Measurements from ENCODE around the gene SH3RF3. TPM values are rescaled to one million over a fixed set of nuclear protein-coding genes. Genes with fewer than 3 reads are reported as not detected.

SH3RF3 gene
- total and polyA plus RNA-seq, 10 of the 15 experiments (the other 5 are each of a cell fraction or from before 2014, with no cell fraction given): 0.08 to 8.8 (median 2.3) TPM

DNA sequence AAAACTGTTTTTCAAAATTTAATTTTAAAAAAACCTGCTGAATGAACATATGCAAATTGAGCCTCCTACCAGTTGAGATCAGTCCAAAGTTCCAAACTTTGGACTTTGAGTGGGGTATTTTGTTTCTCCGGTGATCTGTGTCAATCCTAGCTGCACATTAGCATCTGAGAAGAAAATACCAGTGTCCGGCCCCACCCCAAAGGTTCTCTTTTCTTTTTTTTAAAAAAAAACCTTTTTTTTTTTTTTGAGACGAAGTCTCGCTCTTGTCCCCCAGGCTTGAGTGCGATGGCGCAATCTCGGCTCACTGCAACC is 393.0 kb downstream of the SH3RF3 start (continued):
- TF ChIP-seq, protein P1, sequence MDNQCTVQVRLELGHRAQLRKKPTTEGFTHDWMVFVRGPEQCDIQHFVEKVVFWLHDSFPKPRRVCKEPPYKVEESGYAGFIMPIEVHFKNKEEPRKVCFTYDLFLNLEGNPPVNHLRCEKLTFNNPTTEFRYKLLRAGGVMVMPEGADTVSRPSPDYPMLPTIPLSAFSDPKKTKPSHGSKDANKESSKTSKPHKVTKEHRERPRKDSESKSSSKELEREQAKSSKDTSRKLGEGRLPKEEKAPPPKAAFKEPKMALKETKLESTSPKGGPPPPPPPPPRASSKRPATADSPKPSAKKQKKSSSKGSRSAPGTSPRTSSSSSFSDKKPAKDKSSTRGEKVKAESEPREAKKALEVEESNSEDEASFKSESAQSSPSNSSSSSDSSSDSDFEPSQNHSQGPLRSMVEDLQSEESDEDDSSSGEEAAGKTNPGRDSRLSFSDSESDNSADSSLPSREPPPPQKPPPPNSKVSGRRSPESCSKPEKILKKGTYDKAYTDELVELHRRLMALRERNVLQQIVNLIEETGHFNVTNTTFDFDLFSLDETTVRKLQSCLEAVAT (IDR thresholded peaks at IDR 0.05): no peak
- TF ChIP-seq FOXK2 (IDR thresholded peaks at IDR 0.05) (no peak), CBX3 (IDR thresholded peaks at IDR 0.05; ENCODE audit: borderline replicate concordance, low read depth) (no peak), GATAD2B (conservative IDR thresholded peaks at IDR 0.05; ENCODE audit: low read depth) (no peak)

DNA sequence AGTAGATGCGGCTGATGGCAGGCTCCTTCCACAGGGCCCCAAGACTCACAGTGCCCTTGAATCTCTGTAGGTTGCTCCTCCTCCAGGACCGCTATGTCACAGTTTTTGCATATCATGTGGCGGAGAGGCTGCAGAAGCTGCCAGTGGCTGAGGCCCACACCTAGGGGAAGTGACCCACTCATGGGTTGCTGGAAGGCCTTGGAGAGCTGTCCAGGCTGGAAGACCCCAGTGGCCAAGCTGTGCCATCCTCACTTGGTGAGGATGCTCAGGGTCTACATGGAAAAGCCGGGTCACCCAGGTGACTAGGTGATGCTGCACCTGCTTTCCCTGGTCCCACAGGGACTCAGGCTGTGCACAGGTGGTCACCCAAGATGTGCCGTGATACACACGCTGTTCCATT is 394.1 kb downstream of the SH3RF3 start:
- no peak overlapping the region for H3K9ac ChIP-seq (ENCODE audit: control insufficient read depth, insufficient read depth, low read length)
- H2AFZ ChIP-seq (ENCODE audit: control insufficient read depth, low read depth, low read length): no peak overlapping the region
- intact Hi-C loops (cut with micrococcal nuclease; ENCODE audit: unreplicated experiment) (no loop called here), in situ Hi-C loops (cut with MboI) (no loop called here)
- WGBS (ENCODE audit: insufficient coverage, insufficient replicate concordance, low lambda C conversion rate, missing lambda C conversion rate): 35% methylated on average over 6 of the region's 6 CpGs
- RAD21 ChIA-PET (ENCODE audit: unreplicated experiment): no interaction called here
- POLR2A ChIA-PET: no interaction called here
- FAIRE-seq (no peak), ATAC-seq (no peak; the same call in 2 of the 3 replicates), DNase-seq (ENCODE audit: low read depth, low spot score) (no peak)
- no peaks in the 10 kb centered on the region for H3K36me3 ChIP-seq (ENCODE audit: control insufficient read depth in 2 of 2, insufficient read depth in 2 of 2, low read length in 1 of 2)
- no TSS peak for BruUV-seq (replicated peaks)
- no peak overlapping the region for H3K27ac ChIP-seq (ENCODE audit: control insufficient read depth, insufficient read depth)
- SMC1A ChIA-PET (ENCODE audit: uncharacterized antibody, unreplicated experiment): no interaction called here
- CTCF ChIA-PET: interaction anchor here (1.2 to 2.4 kb wide), 2 partner anchors 23 to 213 kb away, joined by 5 to 12 read pairs; no protein-coding TSS in a partner anchor
- H3K4me3 ChIP-seq: no peak overlapping the region
- no peaks in the 10 kb centered on the region for H3K4me1 ChIP-seq (ENCODE audit: control insufficient read depth, insufficient read depth, low read length)
- H3K4me2 ChIP-seq (ENCODE audit: control insufficient read depth, insufficient read depth): no peak overlapping the region
- no peaks in the 10 kb centered on the region for H3K27me3 ChIP-seq (replicated peaks in 1 of 2; ENCODE audit: control insufficient read depth in 2 of 2, insufficient read depth in 2 of 2, low read length in 1 of 2)
- no peaks in the 10 kb centered on the region for H4K20me1 ChIP-seq (ENCODE audit: control insufficient read depth, insufficient read depth)
- TF ChIP-seq, protein P2, sequence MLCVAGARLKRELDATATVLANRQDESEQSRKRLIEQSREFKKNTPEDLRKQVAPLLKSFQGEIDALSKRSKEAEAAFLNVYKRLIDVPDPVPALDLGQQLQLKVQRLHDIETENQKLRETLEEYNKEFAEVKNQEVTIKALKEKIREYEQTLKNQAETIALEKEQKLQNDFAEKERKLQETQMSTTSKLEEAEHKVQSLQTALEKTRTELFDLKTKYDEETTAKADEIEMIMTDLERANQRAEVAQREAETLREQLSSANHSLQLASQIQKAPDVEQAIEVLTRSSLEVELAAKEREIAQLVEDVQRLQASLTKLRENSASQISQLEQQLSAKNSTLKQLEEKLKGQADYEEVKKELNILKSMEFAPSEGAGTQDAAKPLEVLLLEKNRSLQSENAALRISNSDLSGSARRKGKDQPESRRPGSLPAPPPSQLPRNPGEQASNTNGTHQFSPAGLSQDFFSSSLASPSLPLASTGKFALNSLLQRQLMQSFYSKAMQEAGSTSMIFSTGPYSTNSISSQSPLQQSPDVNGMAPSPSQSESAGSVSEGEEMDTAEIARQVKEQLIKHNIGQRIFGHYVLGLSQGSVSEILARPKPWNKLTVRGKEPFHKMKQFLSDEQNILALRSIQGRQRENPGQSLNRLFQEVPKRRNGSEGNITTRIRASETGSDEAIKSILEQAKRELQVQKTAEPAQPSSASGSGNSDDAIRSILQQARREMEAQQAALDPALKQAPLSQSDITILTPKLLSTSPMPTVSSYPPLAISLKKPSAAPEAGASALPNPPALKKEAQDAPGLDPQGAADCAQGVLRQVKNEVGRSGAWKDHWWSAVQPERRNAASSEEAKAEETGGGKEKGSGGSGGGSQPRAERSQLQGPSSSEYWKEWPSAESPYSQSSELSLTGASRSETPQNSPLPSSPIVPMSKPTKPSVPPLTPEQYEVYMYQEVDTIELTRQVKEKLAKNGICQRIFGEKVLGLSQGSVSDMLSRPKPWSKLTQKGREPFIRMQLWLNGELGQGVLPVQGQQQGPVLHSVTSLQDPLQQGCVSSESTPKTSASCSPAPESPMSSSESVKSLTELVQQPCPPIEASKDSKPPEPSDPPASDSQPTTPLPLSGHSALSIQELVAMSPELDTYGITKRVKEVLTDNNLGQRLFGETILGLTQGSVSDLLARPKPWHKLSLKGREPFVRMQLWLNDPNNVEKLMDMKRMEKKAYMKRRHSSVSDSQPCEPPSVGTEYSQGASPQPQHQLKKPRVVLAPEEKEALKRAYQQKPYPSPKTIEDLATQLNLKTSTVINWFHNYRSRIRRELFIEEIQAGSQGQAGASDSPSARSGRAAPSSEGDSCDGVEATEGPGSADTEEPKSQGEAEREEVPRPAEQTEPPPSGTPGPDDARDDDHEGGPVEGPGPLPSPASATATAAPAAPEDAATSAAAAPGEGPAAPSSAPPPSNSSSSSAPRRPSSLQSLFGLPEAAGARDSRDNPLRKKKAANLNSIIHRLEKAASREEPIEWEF (IDR thresholded peaks at IDR 0.05; ENCODE audit: insufficient replicate concordance, low read depth, low read length): no peak
- TF ChIP-seq NFYB (IDR thresholded peaks at IDR 0.05; ENCODE audit: insufficient read depth, low read depth, low read length) (no peak), EGR1 (IDR thresholded peaks at IDR 0.05; ENCODE audit: borderline replicate concordance in 1 of 2, low read depth in 2 of 2, low read length in 2 of 2) (no peak), RAD21 (IDR thresholded peaks at IDR 0.05; ENCODE audit: insufficient read depth, low read depth, low read length) (no peak), PAX8 (IDR thresholded peaks at IDR 0.05) (no peak)
- H3K79me2 ChIP-seq (ENCODE audit: control insufficient read depth, insufficient read depth, low read length): no peaks in the 10 kb centered on the region
- H3K9me3 ChIP-seq (replicated peaks; ENCODE audit: control insufficient read depth, insufficient read depth, low read length): no peaks in the 10 kb centered on the region

Data from GM12878 (cell line).